Measurements from ENCODE around the gene ACTA2. TPM values are rescaled to one million over a fixed set of nuclear protein-coding genes. Genes with fewer than 3 reads are reported as not detected.

The ACTA2 gene
- total and polyA plus RNA-seq, 2 donors, result 36.8 to 285 TPM

DNA sequence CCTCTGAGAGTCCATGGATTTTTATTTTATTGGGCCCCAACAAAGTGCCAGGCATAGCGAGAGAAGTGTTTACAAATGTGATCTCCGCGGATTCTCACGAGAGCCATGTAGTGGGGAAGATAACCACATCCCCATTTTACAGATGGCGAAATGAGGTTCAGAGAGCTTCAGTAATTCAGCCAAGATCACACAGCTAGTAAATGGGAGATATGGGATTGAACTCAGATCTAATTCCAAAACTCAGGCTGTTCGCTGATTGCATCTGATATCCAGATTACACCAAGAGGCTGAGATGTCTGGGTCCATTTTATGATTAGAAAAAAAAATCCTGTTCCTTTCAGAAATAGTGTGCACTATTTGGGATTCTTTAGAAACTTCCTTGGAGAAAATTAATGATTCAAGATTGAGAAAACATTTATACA lies 39.3 kb upstream of the ACTA2 start:
- Histone ChIP-seq H3K27ac (ENCODE audit: low read depth in 1 of 2, low read length in 1 of 2) (peak overlapping the region; percentile 76 to 79), H3K9me3 (ENCODE audit: control insufficient read depth in 2 of 2, insufficient read depth in 1 of 2, low read length in 1 of 2) (peaks cover 0 to 4% of the 10 kb centered on the region in 2 donors), H3K36me3 (ENCODE audit: control insufficient read depth in 2 of 2, insufficient read depth in 2 of 2, low read length in 1 of 2) (no peaks in the 10 kb centered on the region), H3K4me3 (ENCODE audit: low read length in 2 of 2) (peak overlapping the region; percentile 83 to 86), H3K27me3 (ENCODE audit: control insufficient read depth in 2 of 2, insufficient read depth in 1 of 2, low read length in 1 of 2) (peaks cover 0 to 8% of the 10 kb centered on the region in 2 donors), H3K4me1 (ENCODE audit: control insufficient read depth in 2 of 2, insufficient read depth in 2 of 2, low read length in 2 of 2) (peaks cover 6 to 17% of the 10 kb centered on the region in 2 donors)
- peak in 2 of 9 donors; percentile 15 to 27 for DNase-seq (ENCODE audit: low read depth in 6 of 9, low spot score in 9 of 9)
- 19% methylated on average over 6 of the region's 6 CpGs for WGBS

DNA sequence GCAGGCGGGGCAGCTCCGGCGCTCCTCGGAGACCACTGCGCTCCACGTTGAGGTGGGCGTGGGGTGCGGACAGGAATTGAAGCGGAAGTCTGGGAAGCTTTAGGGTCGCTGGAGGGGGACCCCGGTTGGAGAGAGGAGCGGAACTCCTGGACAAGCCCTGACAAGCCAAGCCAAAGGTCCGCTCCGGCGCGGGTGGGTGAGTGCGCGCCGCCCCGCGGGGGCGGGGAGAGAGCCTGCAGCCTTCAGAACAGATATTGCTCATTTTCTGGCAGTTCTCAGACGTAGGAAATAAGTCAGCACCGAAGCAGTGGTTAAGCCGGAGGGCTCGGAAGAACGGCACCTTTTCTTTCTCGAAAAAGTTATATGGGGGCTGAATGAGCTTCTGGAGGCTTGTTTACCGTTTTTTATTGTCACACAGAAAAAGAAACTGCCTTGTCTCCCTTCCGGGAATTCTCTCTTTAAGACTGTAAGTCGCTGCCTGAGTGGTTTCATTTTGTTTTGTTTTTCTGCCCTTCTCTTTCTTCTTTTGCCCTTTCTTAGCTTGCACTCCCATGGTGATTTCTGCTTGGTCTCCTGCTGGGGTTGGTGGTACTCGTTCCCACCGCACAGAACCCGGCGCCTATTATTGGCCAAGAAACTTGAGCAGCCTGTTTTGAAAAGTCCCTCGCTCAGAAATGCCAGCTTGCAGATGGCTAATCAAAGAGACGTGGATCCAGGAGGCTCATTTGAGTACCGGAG lies 38.8 kb upstream of the ACTA2 start:
- DNase-seq (ENCODE audit: low read depth in 6 of 9, low spot score in 9 of 9), result peak in 7 of 9 donors; percentile 41 to 73 (median 45)
- H3K4me3 ChIP-seq (ENCODE audit: low read length in 2 of 2), result peak overlapping the region; percentile 83 to 86
- H3K4me1 ChIP-seq (ENCODE audit: control insufficient read depth in 2 of 2, insufficient read depth in 2 of 2, low read length in 2 of 2), result peaks cover 6 to 17% of the 10 kb centered on the region in 2 donors
- no peaks in the 10 kb centered on the region for H3K36me3 ChIP-seq (ENCODE audit: control insufficient read depth in 2 of 2, insufficient read depth in 2 of 2, low read length in 1 of 2)
- H3K27ac ChIP-seq (ENCODE audit: low read depth in 1 of 2, low read length in 1 of 2), result peak overlapping the region; percentile 76 to 79
- under 1% methylated on average over 38 of the region's 38 CpGs for WGBS
- H3K27me3 ChIP-seq (ENCODE audit: control insufficient read depth in 2 of 2, insufficient read depth in 1 of 2, low read length in 1 of 2), result peaks cover 0 to 8% of the 10 kb centered on the region in 2 donors
- peaks cover 0 to 4% of the 10 kb centered on the region in 2 donors for H3K9me3 ChIP-seq (ENCODE audit: control insufficient read depth in 2 of 2, insufficient read depth in 1 of 2, low read length in 1 of 2)

DNA sequence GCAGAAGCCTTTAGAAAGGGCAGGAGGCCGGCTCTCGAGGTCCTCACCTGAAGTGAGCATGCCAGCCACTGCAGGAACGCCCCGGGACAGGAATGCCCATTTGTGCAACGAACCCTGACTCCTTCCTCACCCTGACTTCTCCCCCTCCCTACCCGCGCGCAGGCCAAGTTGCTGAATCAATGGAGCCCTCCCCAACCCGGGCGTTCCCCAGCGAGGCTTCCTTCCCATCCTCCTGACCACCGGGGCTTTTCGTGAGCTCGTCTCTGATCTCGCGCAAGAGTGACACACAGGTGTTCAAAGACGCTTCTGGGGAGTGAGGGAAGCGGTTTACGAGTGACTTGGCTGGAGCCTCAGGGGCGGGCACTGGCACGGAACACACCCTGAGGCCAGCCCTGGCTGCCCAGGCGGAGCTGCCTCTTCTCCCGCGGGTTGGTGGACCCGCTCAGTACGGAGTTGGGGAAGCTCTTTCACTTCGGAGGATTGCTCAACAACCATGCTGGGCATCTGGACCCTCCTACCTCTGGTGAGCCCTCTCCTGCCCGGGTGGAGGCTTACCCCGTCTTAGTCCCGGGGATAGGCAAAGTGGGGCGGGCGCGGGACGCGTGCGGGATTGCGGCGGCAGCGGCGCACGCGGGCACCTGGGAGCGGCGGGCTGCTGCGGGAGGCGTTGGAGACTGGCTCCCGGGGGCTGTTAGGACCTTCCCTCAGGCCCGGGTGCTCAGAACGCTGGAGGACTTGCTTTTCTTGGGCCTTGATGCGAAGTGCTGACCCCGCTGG lies 38.0 kb upstream of the ACTA2 start, which contains the start of gene FAS:
Gene FAS, plus strand, starts transcription at position 415 of the 777 bp plus-strand sequence. Its CDS starts 79 bp downstream, at position 494.
- Histone ChIP-seq H3K27ac (ENCODE audit: low read depth in 1 of 2, low read length in 1 of 2) (peak within 1 kb of the TSS; percentile 76 to 79), H3K27me3 (ENCODE audit: control insufficient read depth in 2 of 2, insufficient read depth in 1 of 2, low read length in 1 of 2) (peaks cover 0 to 8% of the 10 kb centered on the region in 2 donors), H3K36me3 (ENCODE audit: control insufficient read depth in 2 of 2, insufficient read depth in 2 of 2, low read length in 1 of 2) (no peaks in the 10 kb centered on the region), H3K4me1 (ENCODE audit: control insufficient read depth in 2 of 2, insufficient read depth in 2 of 2, low read length in 2 of 2) (peaks cover 6 to 17% of the 10 kb centered on the region in 2 donors), H3K4me3 (ENCODE audit: low read length in 2 of 2) (peak within 1 kb of the TSS; percentile 83 to 86), H3K9me3 (ENCODE audit: control insufficient read depth in 2 of 2, insufficient read depth in 1 of 2, low read length in 1 of 2) (peaks cover 0 to 4% of the 10 kb centered on the region in 2 donors)
- under 1% methylated on average over 51 of the region's 51 CpGs for WGBS
- DNase-seq (ENCODE audit: low read depth in 6 of 9, low spot score in 9 of 9), result peak in 7 of 9 donors; percentile 32 to 79 (median 61)

DNA sequence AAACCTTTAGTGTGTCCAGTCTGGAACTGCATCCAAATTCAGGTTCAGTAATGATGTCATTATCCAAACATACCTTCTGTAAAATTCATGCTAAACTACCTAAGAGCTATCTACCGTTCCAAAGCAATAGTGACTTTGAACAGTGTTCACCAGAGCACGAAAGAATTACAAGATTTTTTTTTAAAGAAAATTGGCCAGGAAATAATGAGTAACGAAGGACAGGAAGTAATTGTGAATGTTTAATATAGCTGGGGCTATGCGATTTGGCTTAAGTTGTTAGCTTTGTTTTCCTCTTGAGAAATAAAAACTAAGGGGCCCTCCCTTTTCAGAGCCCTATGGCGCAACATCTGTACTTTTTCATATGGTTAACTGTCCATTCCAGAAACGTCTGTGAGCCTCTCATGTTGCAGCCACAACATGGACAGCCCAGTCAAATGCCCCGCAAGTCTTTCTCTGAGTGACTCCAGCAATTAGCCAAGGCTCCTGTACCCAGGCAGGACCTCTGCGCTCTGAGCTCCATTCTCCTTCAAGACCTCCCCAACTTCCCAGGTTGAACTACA lies 37.3 kb upstream of the ACTA2 start:
- Histone ChIP-seq H3K36me3 (ENCODE audit: control insufficient read depth in 2 of 2, insufficient read depth in 2 of 2, low read length in 1 of 2) (no peaks in the 10 kb centered on the region), H3K9me3 (ENCODE audit: control insufficient read depth in 2 of 2, insufficient read depth in 1 of 2, low read length in 1 of 2) (peaks cover 0 to 4% of the 10 kb centered on the region in 2 donors), H3K27me3 (ENCODE audit: control insufficient read depth in 2 of 2, insufficient read depth in 1 of 2, low read length in 1 of 2) (peaks cover 0 to 8% of the 10 kb centered on the region in 2 donors), H3K27ac (ENCODE audit: low read depth in 1 of 2, low read length in 1 of 2) (peak overlapping the region; percentile 76 to 79), H3K4me1 (ENCODE audit: control insufficient read depth in 2 of 2, insufficient read depth in 2 of 2, low read length in 2 of 2) (peaks cover 4 to 17% of the 10 kb centered on the region in 2 donors), H3K4me3 (ENCODE audit: low read length in 2 of 2) (peak overlapping the region; percentile 83 to 86)
- WGBS, result 56% methylated on average over 8 of the region's 8 CpGs
- no peak for DNase-seq (ENCODE audit: low read depth in 6 of 9, low spot score in 9 of 9)

GRCh38 chr10:88989423-88989822 lies 36.9 kb upstream of the ACTA2 start:
- H3K4me1 ChIP-seq (ENCODE audit: control insufficient read depth in 2 of 2, insufficient read depth in 2 of 2, low read length in 2 of 2), result peaks cover 4 to 17% of the 10 kb centered on the region in 2 donors
- peaks cover 0 to 4% of the 10 kb centered on the region in 2 donors for H3K9me3 ChIP-seq (ENCODE audit: control insufficient read depth in 2 of 2, insufficient read depth in 1 of 2, low read length in 1 of 2)
- no peak overlapping the region for H3K4me3 ChIP-seq (ENCODE audit: low read length in 2 of 2)
- H3K27me3 ChIP-seq (ENCODE audit: control insufficient read depth in 2 of 2, insufficient read depth in 1 of 2, low read length in 1 of 2), result peaks cover 0 to 8% of the 10 kb centered on the region in 2 donors
- no peaks in the 10 kb centered on the region for H3K36me3 ChIP-seq (ENCODE audit: control insufficient read depth in 2 of 2, insufficient read depth in 2 of 2, low read length in 1 of 2)
- DNase-seq (ENCODE audit: low read depth in 6 of 9, low spot score in 9 of 9), result no peak
- H3K27ac ChIP-seq (ENCODE audit: low read depth in 1 of 2, low read length in 1 of 2), result peak overlapping the region in 1 of 2 donors; percentile 21
- WGBS, result 71% methylated on average over 2 of the region's 2 CpGs

- no peak overlapping the region for H3K4me3 ChIP-seq (ENCODE audit: low read length in 2 of 2)
- no peak overlapping the region for H3K27ac ChIP-seq (ENCODE audit: low read depth in 1 of 2, low read length in 1 of 2)
- H3K9me3 ChIP-seq (ENCODE audit: control insufficient read depth in 2 of 2, insufficient read depth in 1 of 2, low read length in 1 of 2), result peaks cover 0 to 4% of the 10 kb centered on the region in 2 donors
- H3K27me3 ChIP-seq (ENCODE audit: control insufficient read depth in 2 of 2, insufficient read depth in 1 of 2, low read length in 1 of 2), result peaks cover 0 to 8% of the 10 kb centered on the region in 2 donors
- no peak for DNase-seq (ENCODE audit: low read depth in 6 of 9, low spot score in 9 of 9)
- peaks cover 4 to 17% of the 10 kb centered on the region in 2 donors for H3K4me1 ChIP-seq (ENCODE audit: control insufficient read depth in 2 of 2, insufficient read depth in 2 of 2, low read length in 2 of 2)
- WGBS, result 97% methylated on average over 2 of the region's 2 CpGs
- H3K36me3 ChIP-seq (ENCODE audit: control insufficient read depth in 2 of 2, insufficient read depth in 2 of 2, low read length in 1 of 2), result no peaks in the 10 kb centered on the region
These were observed 35.3 kb upstream of the ACTA2 start for GRCh38 chr10:88987840-88988239.

DNA sequence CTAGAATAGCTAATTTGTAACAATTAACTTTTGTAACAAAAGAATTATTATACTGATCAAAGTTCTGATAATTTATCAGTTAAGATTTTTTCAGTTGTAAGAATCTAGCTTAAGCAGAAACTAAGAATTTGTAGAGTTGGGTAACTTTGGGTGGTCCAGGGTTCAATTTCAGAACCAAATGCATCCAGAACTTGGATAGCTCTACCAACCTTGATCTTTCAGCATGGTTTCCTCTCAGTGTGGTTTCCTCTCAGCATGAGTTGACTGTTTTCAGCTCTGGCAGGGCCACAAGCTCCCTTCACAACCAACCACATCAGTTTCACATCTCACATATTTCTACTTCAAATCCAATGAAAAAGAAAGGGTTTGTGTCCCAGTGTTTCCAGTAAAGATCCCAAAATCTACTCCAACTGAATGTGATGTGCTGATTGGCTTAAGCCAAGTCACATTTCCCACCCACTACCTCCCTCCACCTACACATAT lies 34.7 kb upstream of the ACTA2 start:
- Histone ChIP-seq H3K4me1 (ENCODE audit: control insufficient read depth in 2 of 2, insufficient read depth in 2 of 2, low read length in 2 of 2) (peaks cover 4 to 17% of the 10 kb centered on the region in 2 donors), H3K27ac (ENCODE audit: low read depth in 1 of 2, low read length in 1 of 2) (no peak overlapping the region), H3K4me3 (ENCODE audit: low read length in 2 of 2) (no peak overlapping the region), H3K27me3 (ENCODE audit: control insufficient read depth in 2 of 2, insufficient read depth in 1 of 2, low read length in 1 of 2) (peaks cover 0 to 8% of the 10 kb centered on the region in 2 donors), H3K9me3 (ENCODE audit: control insufficient read depth in 2 of 2, insufficient read depth in 1 of 2, low read length in 1 of 2) (peaks cover 0 to 4% of the 10 kb centered on the region in 2 donors), H3K36me3 (ENCODE audit: control insufficient read depth in 2 of 2, insufficient read depth in 2 of 2, low read length in 1 of 2) (no peaks in the 10 kb centered on the region)
- DNase-seq (ENCODE audit: low read depth in 6 of 9, low spot score in 9 of 9), result no peak

GRCh38 chr10:88986549-88987242 lies 34.1 kb upstream of the ACTA2 start:
- peaks cover 0 to 8% of the 10 kb centered on the region in 2 donors for H3K27me3 ChIP-seq (ENCODE audit: control insufficient read depth in 2 of 2, insufficient read depth in 1 of 2, low read length in 1 of 2)
- no peaks in the 10 kb centered on the region for H3K36me3 ChIP-seq (ENCODE audit: control insufficient read depth in 2 of 2, insufficient read depth in 2 of 2, low read length in 1 of 2)
- H3K4me3 ChIP-seq (ENCODE audit: low read length in 2 of 2), result no peak overlapping the region
- no peak overlapping the region for H3K27ac ChIP-seq (ENCODE audit: low read depth in 1 of 2, low read length in 1 of 2)
- H3K9me3 ChIP-seq (ENCODE audit: control insufficient read depth in 2 of 2, insufficient read depth in 1 of 2, low read length in 1 of 2), result peaks cover 0 to 4% of the 10 kb centered on the region in 2 donors
- peak in 1 of 9 donors; percentile 44 for DNase-seq (ENCODE audit: low read depth in 6 of 9, low spot score in 9 of 9)
- 49% methylated on average over 2 of the region's 2 CpGs for WGBS
- H3K4me1 ChIP-seq (ENCODE audit: control insufficient read depth in 2 of 2, insufficient read depth in 2 of 2, low read length in 2 of 2), result peaks cover under 1 to 14% of the 10 kb centered on the region in 2 donors

All from thymus (tissue), 11 donors.